H1 (cell line): ENCODE measurements around the gene FHIT. TPM values are rescaled to one million over a fixed set of nuclear protein-coding genes. Genes with fewer than 3 reads are reported as not detected.

Experiments
- CTCF ChIA-PET: fragments of 300-600 bp; sonication (Branson Sonifier 250); formaldehyde crosslinking; loops from one replicate; lab custom pipeline; 2021; ENCODE audit not compliant: partially characterized antibody; lab: Charles Lee
- POLR2A ChIA-PET: fragments of 300-600 bp; sonication (Branson Sonifier 250); formaldehyde crosslinking; loops from one replicate; lab custom pipeline; 2021; ENCODE audit warnings: inconsistent platforms; ENCODE audit not compliant: partially characterized antibody; lab: Charles Lee
- DNase-seq, 2 experiments: peaks; one replicate each; pipeline versions ENCODE4 v3.0.0 to v3.0.0-alpha.2; 2010 to 2022; ENCODE audit warnings: low spot score in 2 of 2, low read depth in 1 of 2, mixed read lengths in 1 of 2
- FAIRE-seq: peaks from 2 replicates; lab custom pipeline; 2011; peaks lifted over from hg19 to GRCh38; lab: Jason Lieb, UNC
- H2AFZ ChIP-seq: 2 replicates; pipeline ENCODE4 v1.8.1; 2012; ENCODE audit warnings: low read length, inconsistent platforms
- H2AK5ac ChIP-seq: 2 replicates; pipeline ENCODE4 v1.6.1; 2013; ENCODE audit warnings: low read depth, low read length
- H2BK120ac ChIP-seq: replicated peaks from 2 replicates; pipeline ENCODE3; 2013; ENCODE audit warnings: low read depth, low read length, inconsistent platforms
- H2BK12ac ChIP-seq: 2 replicates; pipeline ENCODE4 v1.6.1; 2013; ENCODE audit warnings: low read depth, low read length
- H2BK15ac ChIP-seq: 2 replicates; pipeline ENCODE4 v1.6.1; 2013; ENCODE audit warnings: low read length
- H2BK20ac ChIP-seq: 2 replicates; pipeline ENCODE4 v1.6.1; 2013; ENCODE audit warnings: low read length
- H2BK5ac ChIP-seq: 2 replicates; pipeline ENCODE4 v1.6.1; 2013; ENCODE audit warnings: low read depth, low read length
- H3K14ac ChIP-seq: 2 replicates; pipeline ENCODE4 v1.6.1; 2013; ENCODE audit warnings: inconsistent platforms; ENCODE audit not compliant: insufficient read length
- H3K18ac ChIP-seq: 2 replicates; pipeline ENCODE4 v1.6.1; 2013; ENCODE audit warnings: low read length; ENCODE audit errors: extremely low read depth
- H3K23ac ChIP-seq: 2 replicates; pipeline ENCODE4 v1.6.1; 2013; ENCODE audit warnings: inconsistent platforms; ENCODE audit not compliant: insufficient read length
- H3K23me2 ChIP-seq: 2 replicates; pipeline ENCODE4 v1.6.1; 2013; ENCODE audit warnings: low read depth, low read length
- H3K27ac ChIP-seq: 2 replicates; pipeline ENCODE4 v1.6.1; 2011; ENCODE audit warnings: low read depth, low read length, inconsistent platforms
- H3K27me3 ChIP-seq, 4 experiments: replicated peaks in 1 of 4; 1 replicate in 1 of 4; 2 replicates in 3 of 4; pipeline versions ENCODE4 v1.6.1 to v1.8.1; 2011 to 2013; ENCODE audit warnings: low read length in 3 of 4, mild to moderate bottlenecking in 3 of 4, inconsistent platforms in 2 of 4, mixed read lengths in 2 of 4, moderate library complexity in 1 of 4; ENCODE audit not compliant: control insufficient read depth in 3 of 4, insufficient read depth in 3 of 4; ENCODE audit errors: extremely low read depth in 1 of 4
- H3K36me3 ChIP-seq, 4 experiments: 2 replicates each; pipeline versions ENCODE4 v1.6.1 to v1.8.1; 2011 to 2013; ENCODE audit warnings: mild to moderate bottlenecking in 4 of 4, low read length in 3 of 4, moderate library complexity in 2 of 4, control low read depth in 1 of 4, inconsistent platforms in 1 of 4; ENCODE audit not compliant: insufficient read depth in 4 of 4, control insufficient read depth in 2 of 4
- H3K4ac ChIP-seq: replicated peaks from 2 replicates; pipeline ENCODE3; 2013; ENCODE audit warnings: low read length, low read depth, mixed read lengths, inconsistent platforms; ENCODE audit not compliant: insufficient read length
- H3K4me1 ChIP-seq, 4 experiments: replicated peaks in 1 of 4; 1 replicate in 1 of 4; 2 replicates in 3 of 4; pipeline versions ENCODE4 v1.6.1 to v1.8.1; 2011 to 2013; ENCODE audit warnings: low read length in 3 of 4, inconsistent platforms in 2 of 4, mixed read lengths in 1 of 4; ENCODE audit not compliant: insufficient read depth in 4 of 4, control insufficient read depth in 3 of 4
- H3K4me2 ChIP-seq, 2 experiments: 2 replicates each; pipeline versions ENCODE4 v1.6.1 to v1.8.1; 2011 to 2013; ENCODE audit warnings: low read depth in 2 of 2, low read length in 2 of 2, control low read depth in 1 of 2, inconsistent platforms in 1 of 2, mild to moderate bottlenecking in 1 of 2; ENCODE audit not compliant: insufficient read depth in 1 of 2
- H3K4me3 ChIP-seq, 4 experiments: fragments of 200-600, 300-600 bp in 1 of 4; sonication (generic), shearing (Covaris generic), sonication (Bioruptor Twin) in 1 of 4; 2 replicates each; pipeline versions ENCODE4 v1.5.1 to v1.8.1; 2011 to 2016; ENCODE audit warnings: low read length in 4 of 4, low read depth in 3 of 4, control low read depth in 2 of 4, inconsistent platforms in 2 of 4, mild to moderate bottlenecking in 2 of 4, mixed read lengths in 1 of 4, moderate library complexity in 1 of 4; ENCODE audit not compliant: insufficient read depth in 2 of 4; ENCODE audit errors: extremely low read depth in 1 of 4
- H3K56ac ChIP-seq: replicated peaks from 2 replicates; pipeline ENCODE3; 2013; ENCODE audit warnings: low read depth, mild to moderate bottlenecking, mixed read lengths, low read length, inconsistent platforms; ENCODE audit not compliant: insufficient read length
- H3K79me1 ChIP-seq: 2 replicates; pipeline ENCODE4 v1.6.1; 2013; ENCODE audit warnings: low read depth, low read length, control low read depth
- H3K79me2 ChIP-seq, 2 experiments: 2 replicates each; pipeline versions ENCODE4 v1.6.1 to v1.8.1; 2012 to 2013; ENCODE audit warnings: low read length in 2 of 2, mild to moderate bottlenecking in 2 of 2, inconsistent platforms in 1 of 2; ENCODE audit not compliant: insufficient read depth in 2 of 2, control insufficient read depth in 1 of 2
- H3K9ac ChIP-seq, 4 experiments: replicated peaks in 1 of 4; 1 replicate in 1 of 4; 2 replicates in 3 of 4; pipeline versions ENCODE4 v1.6.1 to v1.8.1; 2011 to 2013; ENCODE audit warnings: low read depth in 3 of 4, low read length in 3 of 4, control low read depth in 2 of 4, mild to moderate bottlenecking in 2 of 4, moderate library complexity in 2 of 4, inconsistent platforms in 1 of 4; ENCODE audit errors: extremely low read depth in 1 of 4
- H3K9me3 ChIP-seq, 2 experiments: 2 replicates each; pipeline versions ENCODE4 v1.6.1 to v1.8.1; 2012 to 2013; ENCODE audit warnings: mild to moderate bottlenecking in 2 of 2, moderate library complexity in 2 of 2, control low read depth in 1 of 2, inconsistent platforms in 1 of 2, low read depth in 1 of 2, low read length in 1 of 2, mixed read lengths in 1 of 2; ENCODE audit not compliant: insufficient read depth in 2 of 2
- H4K20me1 ChIP-seq, 2 experiments: replicated peaks in 1 of 2; 2 replicates each; pipeline versions ENCODE3 to v1.8.1; 2011 to 2013; ENCODE audit warnings: inconsistent platforms in 2 of 2, low read length in 2 of 2, mild to moderate bottlenecking in 1 of 2; ENCODE audit not compliant: insufficient read depth in 2 of 2, control insufficient read depth in 1 of 2
- H4K5ac ChIP-seq: 2 replicates; pipeline ENCODE4 v1.6.1; 2013; ENCODE audit warnings: low read length, low read depth, mixed read lengths, inconsistent platforms; ENCODE audit not compliant: insufficient read length
- H4K8ac ChIP-seq: 2 replicates; pipeline ENCODE4 v1.8.0; 2013; ENCODE audit warnings: mild to moderate bottlenecking, moderate library complexity, low read length, inconsistent platforms; ENCODE audit not compliant: insufficient read depth; ENCODE audit errors: extremely low read depth
- H4K91ac ChIP-seq: replicated peaks from 2 replicates; pipeline ENCODE3; 2013; ENCODE audit warnings: low read length, mixed read lengths, inconsistent platforms; ENCODE audit not compliant: insufficient read length
- CHD2 ChIP-seq: IDR thresholded peaks from 2 replicates; pipeline ENCODE4 v1.6.1; 2012; ENCODE audit warnings: low read length, improper control_type of control experiment
- SP1 ChIP-seq: IDR thresholded peaks from 2 replicates; pipeline ENCODE4 v1.6.1; 2011; ENCODE audit warnings: low read depth, low read length
- WGBS, 2 experiments: shearing (Covaris generic) in 1 of 2; methylation state at CpG; one replicate each; pipeline versions ENCODE4 v1.1.6 to v1.1.7; 2013 to 2015; ENCODE audit warnings: low lambda C conversion rate in 2 of 2, mixed read lengths in 2 of 2, inconsistent platforms in 1 of 2, low coverage in 1 of 2, missing lambda C conversion rate in 1 of 2; ENCODE audit not compliant: insufficient replicate concordance in 2 of 2, insufficient coverage in 1 of 2, insufficient read length in 1 of 2; ENCODE audit errors: extremely low coverage in 1 of 2, missing lambda C conversion rate in 1 of 2; 5-methylcytosine and 5-hydroxymethylcytosine counted together
- polyA plus RNA-seq, 7 experiments: library from polyadenylated mRNA; depleted of rRNA in 3 of 7; stranded (reverse) in 5 of 7; unstranded in 2 of 7; fragments of >200 nt in 5 of 7; fragments of 200-250 nt in 2 of 7; gene quantifications; 1 replicate in 5 of 7; 2 replicates in 1 of 7; 4 replicates in 1 of 7; pipeline versions ENCODE4 v1.2.1 to v1.2.3, GENCODE V29; 2011 to 2013; ENCODE audit warnings: missing spikeins in 2 of 7, mixed read lengths in 2 of 7
- total RNA-seq: library from RNA; stranded (reverse); fragmentation: NEBNext Ultra II Directional; extraction: Animal tissue kit (Norgen Biotek cat#: 25700); gene quantifications from 2 replicates; pipeline ENCODE4 v1.2.1, GENCODE V29; 2021

The FHIT gene
- total and polyA plus RNA-seq, 2 of the 8 experiments (the other 6 are each of a cell fraction or from before 2014, with no cell fraction given) = 1.2 to 3.2 TPM

- peaks cover 6 to 8% of the 10 kb centered on the region in 2 experiments; a peak in 2 of 4 replicates for H3K9me3 ChIP-seq
- no peaks in the 10 kb centered on the region for H3K36me3 ChIP-seq
- no peak overlapping the region for H3K4me3 ChIP-seq
- H3K18ac ChIP-seq = no peak overlapping the region
- H2BK20ac ChIP-seq = no peak overlapping the region
- no peak overlapping the region for H3K14ac ChIP-seq
- H3K4me2 ChIP-seq = no peak overlapping the region
- no peak overlapping the region for H3K56ac ChIP-seq
- WGBS, 2 experiments = 99% methylated on average over 3 of the region's 3 CpGs; no CpG with 5 or more reads in 1 of the 2 experiments
- no peak overlapping the region for H3K23ac ChIP-seq
- no peak overlapping the region for H2AK5ac ChIP-seq
- no peaks in the 10 kb centered on the region for H3K4me1 ChIP-seq
- DNase-seq (no peak), FAIRE-seq (no peak)
- no peak overlapping the region for H4K8ac ChIP-seq
- H3K23me2 ChIP-seq = no peaks in the 10 kb centered on the region; the same call in 1 of the 2 replicates
- no peak overlapping the region for H3K27ac ChIP-seq
- no peak overlapping the region for H2BK5ac ChIP-seq
- CTCF ChIA-PET = no interaction called here
- no peak overlapping the region for H3K9ac ChIP-seq
- POLR2A ChIA-PET = no interaction called here
- H3K79me2 ChIP-seq = no peaks in the 10 kb centered on the region
- no peak overlapping the region for H4K91ac ChIP-seq
- H4K5ac ChIP-seq = no peak overlapping the region
- no peak overlapping the region for H2BK12ac ChIP-seq
- no peak overlapping the region for H2AFZ ChIP-seq
- H3K4ac ChIP-seq = no peak overlapping the region
- H4K20me1 ChIP-seq = no peaks in the 10 kb centered on the region
- no peak overlapping the region for H2BK15ac ChIP-seq
- no peak overlapping the region for H2BK120ac ChIP-seq
- no peaks in the 10 kb centered on the region for H3K79me1 ChIP-seq
- no peaks in the 10 kb centered on the region for H3K27me3 ChIP-seq
- TF ChIP-seq SP1 = no peak
- no peak for TF ChIP-seq CHD2
These were observed 339.1 kb downstream of the FHIT start for GRCh38 chr3:60912142-60912541.
